ENCODE results near the gene SKIDA1. TPM values are rescaled to one million over a fixed set of nuclear protein-coding genes. Genes with fewer than 3 reads are reported as not detected.
"Not testable (repeated sequence)": the region's sequence is repeated elsewhere in the genome, so short reads cannot be mapped to it uniquely, and the experiment has no call there.

The SKIDA1 gene
- not detected for polyA plus RNA-seq

- Mint-ChIP-seq H3K36me3 (peaks cover 0 to 6% (median 0%) of the 10 kb centered on the region in 3 donors), H3K4me3 (peak within 1 kb of the TSS; percentile 90 to 97 (median 92)), H3K27me3 (ENCODE audit: low read depth in 3 of 3) (peaks cover 39 to 60% (median 47%) of the 10 kb centered on the region in 3 donors), H3K27ac (peak within 1 kb of the TSS; percentile 74 to 96 (median 81)), H3K9me3 (peaks cover 0 to 7% (median 0%) of the 10 kb centered on the region in 6 donors), H3K4me1 (peaks cover 21 to 35% of the 10 kb centered on the region in 2 donors)
- DNase-seq = peak; percentile 40 to 53 (median 42)
These were observed at the start of gene SKIDA1 for GRCh38 chr10:21525367-21526187. Gene SKIDA1, minus strand, starts transcription at chr10:21525682. Its CDS starts 7,860 bp downstream, at chr10:21517822.

- not testable (repeated sequence) for H3K27ac Mint-ChIP-seq; H3K27me3 Mint-ChIP-seq (ENCODE audit: low read depth in 3 of 3); DNase-seq; H3K9me3 Mint-ChIP-seq; H3K4me3 Mint-ChIP-seq
- Mint-ChIP-seq H3K4me1 (peaks cover 24 to 59% of the 10 kb centered on the region in 2 donors), H3K36me3 (peaks cover 9 to 20% (median 19%) of the 10 kb centered on the region in 3 donors)
These were observed 49.0 kb upstream of the SKIDA1 start for GRCh38 chr10:21574514-21574913.

- Mint-ChIP-seq H3K36me3 (peaks cover 9 to 19% (median 14%) of the 10 kb centered on the region in 3 donors), H3K4me3 (no peak overlapping the region), H3K9me3 (no peaks in the 10 kb centered on the region), H3K27ac (peak overlapping the region in 1 of 6 donors; percentile 34), H3K27me3 (ENCODE audit: low read depth in 3 of 3) (peaks cover 0 to 3% (median 0%) of the 10 kb centered on the region in 3 donors), H3K4me1 (peaks cover 26 to 60% of the 10 kb centered on the region in 2 donors)
- no peak for DNase-seq
These were observed 47.1 kb upstream of the SKIDA1 start for GRCh38 chr10:21572578-21572977.

- Mint-ChIP-seq H3K4me1 (peaks cover 33 to 60% of the 10 kb centered on the region in 2 donors), H3K9me3 (no peaks in the 10 kb centered on the region), H3K27ac (peak overlapping the region; percentile 17 to 86 (median 54)), H3K4me3 (peak overlapping the region in 2 of 5 donors; percentile 8), H3K27me3 (ENCODE audit: low read depth in 3 of 3) (peaks cover 0 to 3% (median 0%) of the 10 kb centered on the region in 3 donors), H3K36me3 (peaks cover 4 to 21% (median 14%) of the 10 kb centered on the region in 3 donors)
- DNase-seq = no peak
These were observed 45.5 kb upstream of the SKIDA1 start for GRCh38 chr10:21570761-21571521.

GRCh38 chr10:21558984-21559383 is 33.5 kb upstream of the SKIDA1 start:
- not testable (repeated sequence) for H3K27ac Mint-ChIP-seq; H3K27me3 Mint-ChIP-seq (ENCODE audit: low read depth in 3 of 3)

GRCh38 chr10:21556527-21556926 is 31.0 kb upstream of the SKIDA1 start:
- no peak for DNase-seq
- Mint-ChIP-seq H3K27me3 (ENCODE audit: low read depth in 3 of 3) (peaks cover 0 to 3% (median 0%) of the 10 kb centered on the region in 3 donors), H3K27ac (peak overlapping the region in 1 of 6 donors; percentile 17), H3K36me3 (peaks cover 16 to 52% (median 37%) of the 10 kb centered on the region in 3 donors), H3K4me3 (no peak overlapping the region), H3K4me1 (peaks cover 6 to 20% of the 10 kb centered on the region in 2 donors), H3K9me3 (no peaks in the 10 kb centered on the region)

More at GRCh38 chr10:21558984-21559383, 33.5 kb upstream of the SKIDA1 start:
- not testable (repeated sequence) for H3K9me3 Mint-ChIP-seq, H3K4me3 Mint-ChIP-seq, DNase-seq
- Mint-ChIP-seq H3K4me1 (peaks cover 5 to 28% of the 10 kb centered on the region in 2 donors), H3K36me3 (peaks cover 16 to 41% (median 34%) of the 10 kb centered on the region in 3 donors)

- Mint-ChIP-seq H3K36me3 (peaks cover 12 to 37% (median 32%) of the 10 kb centered on the region in 3 donors), H3K4me1 (peaks cover 5 to 10% of the 10 kb centered on the region in 2 donors), H3K27me3 (ENCODE audit: low read depth in 3 of 3) (no peaks in the 10 kb centered on the region), H3K4me3 (no peak overlapping the region), H3K27ac (peak overlapping the region in 2 of 6 donors; percentile 3 to 8), H3K9me3 (no peaks in the 10 kb centered on the region)
- DNase-seq = no peak
These were observed 27.2 kb upstream of the SKIDA1 start for GRCh38 chr10:21552638-21553037.

- Mint-ChIP-seq H3K4me1 (peaks cover 0 to 4% of the 10 kb centered on the region in 2 donors), H3K27ac (no peak overlapping the region), H3K4me3 (no peak overlapping the region), H3K36me3 (peaks cover 8 to 39% (median 28%) of the 10 kb centered on the region in 3 donors), H3K9me3 (no peaks in the 10 kb centered on the region), H3K27me3 (ENCODE audit: low read depth in 3 of 3) (peaks cover 0 to 3% (median 2%) of the 10 kb centered on the region in 3 donors)
- no peak for DNase-seq
These were observed 21.8 kb upstream of the SKIDA1 start for GRCh38 chr10:21547246-21547645.

GRCh38 chr10:21540701-21541100 is 15.2 kb upstream of the SKIDA1 start:
- not testable (repeated sequence) for H3K27me3 Mint-ChIP-seq (ENCODE audit: low read depth in 3 of 3); H3K4me3 Mint-ChIP-seq; H3K27ac Mint-ChIP-seq; H3K9me3 Mint-ChIP-seq; DNase-seq
- Mint-ChIP-seq H3K36me3 (peaks cover 18 to 49% (median 30%) of the 10 kb centered on the region in 3 donors), H3K4me1 (peaks cover 2 to 11% of the 10 kb centered on the region in 2 donors)

- Mint-ChIP-seq H3K4me3 (peak overlapping the region in 4 of 5 donors; percentile 29 to 44 (median 32)), H3K27ac (peak overlapping the region in 2 of 6 donors; percentile 34 to 57), H3K27me3 (ENCODE audit: low read depth in 3 of 3) (peaks cover 2 to 13% (median 5%) of the 10 kb centered on the region in 3 donors), H3K36me3 (peaks cover 5 to 25% (median 9%) of the 10 kb centered on the region in 3 donors), H3K9me3 (no peaks in the 10 kb centered on the region), H3K4me1 (peaks cover 15 to 30% of the 10 kb centered on the region in 2 donors)
- DNase-seq = no peak
These were observed 11.4 kb upstream of the SKIDA1 start for GRCh38 chr10:21536874-21537273.

GRCh38 chr10:21535976-21536375 is 10.5 kb upstream of the SKIDA1 start:
- H3K27ac Mint-ChIP-seq = peak overlapping the region in 3 of 6 donors; percentile 55 to 79 (median 73)
- peak overlapping the region; percentile 57 to 93 (median 79) for H3K4me3 Mint-ChIP-seq
- H3K9me3 Mint-ChIP-seq, DNase-seq: not testable (repeated sequence)
- peaks cover 14 to 30% of the 10 kb centered on the region in 2 donors for H3K4me1 Mint-ChIP-seq
- peaks cover 0 to 21% (median 4%) of the 10 kb centered on the region in 3 donors for H3K36me3 Mint-ChIP-seq
- H3K27me3 Mint-ChIP-seq (ENCODE audit: low read depth in 3 of 3) = peaks cover 2 to 11% (median 5%) of the 10 kb centered on the region in 3 donors

- H3K36me3 Mint-ChIP-seq = peaks cover 0 to 17% (median 4%) of the 10 kb centered on the region in 3 donors
- DNase-seq = no peak
- peaks cover 2 to 11% (median 5%) of the 10 kb centered on the region in 3 donors for H3K27me3 Mint-ChIP-seq (ENCODE audit: low read depth in 3 of 3)
- H3K27ac Mint-ChIP-seq = peak overlapping the region; percentile 48 to 84 (median 74)
- no peaks in the 10 kb centered on the region for H3K9me3 Mint-ChIP-seq
- peaks cover 14 to 30% of the 10 kb centered on the region in 2 donors for H3K4me1 Mint-ChIP-seq
- H3K4me3 Mint-ChIP-seq = peak overlapping the region; percentile 57 to 93 (median 79)
These were observed 10.0 kb upstream of the SKIDA1 start for GRCh38 chr10:21535494-21535965.
